ENCODE results near the gene EWSR1. TPM values are rescaled to one million over a fixed set of nuclear protein-coding genes. Genes with fewer than 3 reads are reported as not detected.

The EWSR1 gene
- total RNA-seq, 2 experiments from 2014 or later: 292 to 309 TPM

DNA sequence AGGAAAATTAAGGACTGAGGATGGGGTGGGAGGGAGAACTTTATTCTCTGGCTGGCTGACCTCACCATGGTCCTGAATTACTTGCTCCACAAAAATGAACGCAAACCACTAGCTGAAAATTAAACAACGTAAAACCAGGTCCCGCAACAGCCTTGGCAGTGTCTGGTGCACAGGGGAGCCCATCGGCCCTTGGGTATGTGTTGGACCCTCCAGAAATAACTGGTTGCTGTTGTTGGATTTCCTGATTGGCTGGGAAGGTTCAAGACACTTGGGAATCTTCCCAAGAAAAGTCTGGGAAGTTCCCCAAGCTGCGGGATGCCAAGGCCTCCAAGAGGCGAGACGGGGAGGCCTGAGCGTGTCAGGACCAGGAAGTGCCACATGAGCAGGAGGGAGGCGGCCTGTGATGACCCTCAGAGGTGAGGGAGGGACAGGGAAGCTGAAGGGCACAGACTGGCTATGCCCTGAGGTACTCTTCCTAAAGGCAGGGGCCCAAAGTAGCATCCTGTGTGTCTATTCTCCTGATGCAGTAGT lies 57.8 kb downstream of the EWSR1 start:
- no peaks in the 10 kb centered on the region for H3K27me3 Mint-ChIP-seq
- ChIA-PET POLR2A (no interaction called here), CTCF (no interaction called here)
- no peak overlapping the region for H3K27ac Mint-ChIP-seq
- Histone ChIP-seq H3K4me3 (ENCODE audit: low read length) (no peak overlapping the region), H3K27ac (ENCODE audit: low read depth in 1 of 2, low read length in 2 of 2) (no peak overlapping the region), H3K27me3 (ENCODE audit: control insufficient read depth in 1 of 2, insufficient read depth in 2 of 2, low read length in 2 of 2) (no peaks in the 10 kb centered on the region), H3K9me3 (ENCODE audit: control insufficient read depth in 1 of 2, insufficient read depth in 1 of 2, low read length in 2 of 2) (no peaks in the 10 kb centered on the region), H3K4me1 (ENCODE audit: insufficient read depth, low read length) (no peaks in the 10 kb centered on the region), H3K36me3 (ENCODE audit: insufficient read depth, low read length) (peaks cover 24% of the 10 kb centered on the region)
- no peak overlapping the region for H3K4me3 Mint-ChIP-seq
- no peaks in the 10 kb centered on the region for H3K9me3 Mint-ChIP-seq
- intact Hi-C loops (cut with DNase I, micrococcal nuclease): no loop called here
- no peak for DNase-seq
- no peaks in the 10 kb centered on the region for H3K4me1 Mint-ChIP-seq (ENCODE audit: low read depth)
- H3K36me3 Mint-ChIP-seq (ENCODE audit: low read depth): peaks cover 19% of the 10 kb centered on the region
- no peak for ATAC-seq (ENCODE audit: poor library complexity)
- TF ChIP-seq, protein P1, sequence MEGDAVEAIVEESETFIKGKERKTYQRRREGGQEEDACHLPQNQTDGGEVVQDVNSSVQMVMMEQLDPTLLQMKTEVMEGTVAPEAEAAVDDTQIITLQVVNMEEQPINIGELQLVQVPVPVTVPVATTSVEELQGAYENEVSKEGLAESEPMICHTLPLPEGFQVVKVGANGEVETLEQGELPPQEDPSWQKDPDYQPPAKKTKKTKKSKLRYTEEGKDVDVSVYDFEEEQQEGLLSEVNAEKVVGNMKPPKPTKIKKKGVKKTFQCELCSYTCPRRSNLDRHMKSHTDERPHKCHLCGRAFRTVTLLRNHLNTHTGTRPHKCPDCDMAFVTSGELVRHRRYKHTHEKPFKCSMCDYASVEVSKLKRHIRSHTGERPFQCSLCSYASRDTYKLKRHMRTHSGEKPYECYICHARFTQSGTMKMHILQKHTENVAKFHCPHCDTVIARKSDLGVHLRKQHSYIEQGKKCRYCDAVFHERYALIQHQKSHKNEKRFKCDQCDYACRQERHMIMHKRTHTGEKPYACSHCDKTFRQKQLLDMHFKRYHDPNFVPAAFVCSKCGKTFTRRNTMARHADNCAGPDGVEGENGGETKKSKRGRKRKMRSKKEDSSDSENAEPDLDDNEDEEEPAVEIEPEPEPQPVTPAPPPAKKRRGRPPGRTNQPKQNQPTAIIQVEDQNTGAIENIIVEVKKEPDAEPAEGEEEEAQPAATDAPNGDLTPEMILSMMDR (IDR thresholded peaks at IDR 0.05): no peak

DNA sequence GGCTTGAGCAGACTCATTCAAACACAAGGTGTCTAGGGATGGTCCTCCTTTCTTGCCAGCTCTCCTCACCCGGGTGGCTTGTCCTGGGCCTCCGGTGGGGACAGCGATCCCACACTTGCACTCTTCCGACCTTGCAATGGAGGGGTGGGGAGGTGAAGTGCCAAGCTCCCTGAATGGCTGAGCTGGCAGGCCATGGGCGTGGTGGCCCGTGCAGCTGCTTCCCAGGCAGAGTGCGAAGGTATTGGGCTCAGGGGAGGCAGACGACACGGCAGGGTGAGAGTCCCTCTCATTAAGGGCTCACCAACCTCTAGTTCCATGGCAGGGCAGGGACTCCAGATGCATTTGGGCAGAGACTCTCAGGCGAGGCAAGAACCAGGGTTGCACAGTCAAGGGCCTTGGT lies 58.4 kb downstream of the EWSR1 start:
- Histone ChIP-seq H3K27me3 (ENCODE audit: control insufficient read depth in 1 of 2, insufficient read depth in 2 of 2, low read length in 2 of 2) (no peaks in the 10 kb centered on the region), H3K27ac (ENCODE audit: low read depth in 1 of 2, low read length in 2 of 2) (no peak overlapping the region), H3K36me3 (ENCODE audit: insufficient read depth, low read length) (peaks cover 30% of the 10 kb centered on the region), H3K4me1 (ENCODE audit: insufficient read depth, low read length) (no peaks in the 10 kb centered on the region), H3K4me3 (ENCODE audit: low read length) (no peak overlapping the region), H3K9me3 (ENCODE audit: control insufficient read depth in 1 of 2, insufficient read depth in 1 of 2, low read length in 2 of 2) (no peaks in the 10 kb centered on the region)
- ChIA-PET CTCF (no interaction called here), POLR2A (no interaction called here)
- Mint-ChIP-seq H3K9me3 (no peaks in the 10 kb centered on the region), H3K36me3 (ENCODE audit: low read depth) (peaks cover 19% of the 10 kb centered on the region), H3K27me3 (no peaks in the 10 kb centered on the region), H3K27ac (no peak overlapping the region), H3K4me3 (no peak overlapping the region), H3K4me1 (ENCODE audit: low read depth) (no peaks in the 10 kb centered on the region)
- intact Hi-C loops (cut with DNase I, micrococcal nuclease): no loop called here
- DNase-seq (no peak), ATAC-seq (ENCODE audit: poor library complexity) (no peak)
- TF ChIP-seq, protein P1 (IDR thresholded peaks at IDR 0.05): no peak

DNA sequence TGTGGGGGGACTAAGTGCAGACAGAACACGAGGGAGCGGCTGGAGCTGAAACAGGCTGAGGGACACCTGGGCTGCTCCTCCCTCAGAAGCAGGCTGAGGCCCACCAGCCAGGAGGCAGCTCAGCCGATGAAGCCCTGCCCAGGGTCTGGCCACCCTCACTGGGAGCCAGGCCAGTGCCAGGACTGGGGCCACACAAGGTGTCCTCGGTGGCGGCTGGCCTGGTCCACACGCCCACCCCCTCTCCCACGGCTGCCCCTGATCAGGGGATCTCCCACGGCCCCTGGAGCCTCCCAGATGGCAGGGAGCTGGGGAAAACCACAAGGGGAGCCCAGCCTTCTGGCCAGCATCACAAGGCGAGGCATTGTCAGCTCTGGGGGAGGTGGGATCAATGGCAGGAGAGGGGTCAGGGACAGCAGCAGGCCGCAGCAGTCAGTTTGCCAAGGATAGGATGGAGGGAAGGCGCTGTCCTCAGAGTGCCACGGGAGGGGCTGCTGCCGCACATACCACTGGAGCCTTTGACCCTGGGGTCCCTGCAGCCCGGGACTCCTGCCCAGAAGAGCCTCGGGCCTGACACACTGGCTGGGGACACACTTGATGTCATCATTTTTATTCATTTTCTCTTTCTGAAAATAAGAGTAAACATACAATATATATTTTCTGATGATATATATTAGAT lies 59.2 kb downstream of the EWSR1 start:
- ChIA-PET POLR2A (no interaction called here), CTCF (no interaction called here)
- Mint-ChIP-seq H3K27me3 (no peaks in the 10 kb centered on the region), H3K4me3 (no peak overlapping the region), H3K9me3 (no peaks in the 10 kb centered on the region), H3K27ac (no peak overlapping the region), H3K36me3 (ENCODE audit: low read depth) (peaks cover 22% of the 10 kb centered on the region), H3K4me1 (ENCODE audit: low read depth) (no peaks in the 10 kb centered on the region)
- H3K36me3 ChIP-seq (ENCODE audit: insufficient read depth, low read length): peaks cover 37% of the 10 kb centered on the region
- ATAC-seq (ENCODE audit: poor library complexity) (no peak), DNase-seq (no peak)
- intact Hi-C loops (cut with DNase I, micrococcal nuclease): no loop called here
- no peak overlapping the region for H3K4me3 ChIP-seq (ENCODE audit: low read length)
- TF ChIP-seq, protein P1 (IDR thresholded peaks at IDR 0.05): no peak
- H3K4me1 ChIP-seq (ENCODE audit: insufficient read depth, low read length): no peaks in the 10 kb centered on the region
- no peaks in the 10 kb centered on the region for H3K27me3 ChIP-seq (ENCODE audit: control insufficient read depth in 1 of 2, insufficient read depth in 2 of 2, low read length in 2 of 2)
- H3K27ac ChIP-seq (ENCODE audit: low read depth in 1 of 2, low read length in 2 of 2): no peak overlapping the region
- no peaks in the 10 kb centered on the region for H3K9me3 ChIP-seq (ENCODE audit: control insufficient read depth in 1 of 2, insufficient read depth in 1 of 2, low read length in 2 of 2)

Data from CD4-positive, alpha-beta T cell (primary cell).